Measurements from ENCODE around the gene MON1B. TPM values are rescaled to one million over a fixed set of nuclear protein-coding genes. Genes with fewer than 3 reads are reported as not detected.
"Not testable (repeated sequence)": the region's sequence is repeated elsewhere in the genome, so short reads cannot be mapped to it uniquely, and the experiment has no call there.

Gene MON1B
- total and polyA plus RNA-seq, 7 experiments from 2014 or later, result 30.7 to 87.2 (median 62.3) TPM

- no peak overlapping the region for H3K4me3 Mint-ChIP-seq
- no peak overlapping the region for H3K27ac Mint-ChIP-seq
- POLR2A ChIA-PET, result no interaction called here
- Histone ChIP-seq H3K4me3 (ENCODE audit: low read length) (no peak overlapping the region), H3K4me1 (ENCODE audit: control insufficient read depth in 2 of 2, insufficient read depth in 2 of 2, low read length in 2 of 2) (no peaks in the 10 kb centered on the region), H3K27ac (ENCODE audit: low read depth, low read length) (no peak overlapping the region), H3K36me3 (ENCODE audit: control insufficient read depth in 2 of 3, insufficient read depth in 3 of 3, low read length in 3 of 3) (no peaks in the 10 kb centered on the region), H3K9me3 (ENCODE audit: control insufficient read depth in 2 of 3, low read length in 3 of 3) (no peaks in the 10 kb centered on the region), H3K27me3 (ENCODE audit: control insufficient read depth in 2 of 2, insufficient read depth in 2 of 2, low read length in 2 of 2) (peaks cover 0 to 10% of the 10 kb centered on the region in 2 donors)
- intact Hi-C loops (cut with micrococcal nuclease), result no loop called here
- no peaks in the 10 kb centered on the region for H3K4me1 Mint-ChIP-seq
- CTCF ChIA-PET, result interaction anchor here (0.7 kb wide), 1 partner anchor 70 kb away, joined by 3 read pairs; no protein-coding TSS in a partner anchor
- H3K27me3 Mint-ChIP-seq, result peaks cover 19 to 61% (median 48%) of the 10 kb centered on the region in 5 donors
- no peaks in the 10 kb centered on the region for H3K36me3 Mint-ChIP-seq
- no peaks in the 10 kb centered on the region for H3K9me3 Mint-ChIP-seq
- ATAC-seq (no peak), DNase-seq (no peak)
Measured at GRCh38 chr16:77172951-77173350, 18.0 kb upstream of the MON1B start.

- H3K9me3 ChIP-seq (ENCODE audit: control insufficient read depth in 2 of 3, low read length in 3 of 3), result no peaks in the 10 kb centered on the region
- no peak for DNase-seq
- H3K9me3 Mint-ChIP-seq, result no peaks in the 10 kb centered on the region
- H3K4me3 Mint-ChIP-seq, result no peak overlapping the region
- no peak overlapping the region for H3K27ac Mint-ChIP-seq
- no peak overlapping the region for H3K4me3 ChIP-seq (ENCODE audit: low read length)
- peaks cover 0 to 22% (median 20%) of the 10 kb centered on the region in 5 donors for H3K27me3 Mint-ChIP-seq
- no peaks in the 10 kb centered on the region for H3K36me3 ChIP-seq (ENCODE audit: control insufficient read depth in 2 of 3, insufficient read depth in 3 of 3, low read length in 3 of 3)
- no peaks in the 10 kb centered on the region for H3K4me1 Mint-ChIP-seq
- intact Hi-C loops (cut with micrococcal nuclease), result no loop called here
- ChIA-PET POLR2A (no interaction called here), CTCF (no interaction called here)
- ATAC-seq, result no peak
- no peaks in the 10 kb centered on the region for H3K27me3 ChIP-seq (ENCODE audit: control insufficient read depth in 2 of 2, insufficient read depth in 2 of 2, low read length in 2 of 2)
- H3K36me3 Mint-ChIP-seq, result no peaks in the 10 kb centered on the region
- no peak overlapping the region for H3K27ac ChIP-seq (ENCODE audit: low read depth, low read length)
- no peaks in the 10 kb centered on the region for H3K4me1 ChIP-seq (ENCODE audit: control insufficient read depth in 2 of 2, insufficient read depth in 2 of 2, low read length in 2 of 2)
Measured at GRCh38 chr16:77183137-77183536, 7.9 kb upstream of the MON1B start.

- ATAC-seq; DNase-seq; H3K9me3 ChIP-seq (ENCODE audit: control insufficient read depth in 2 of 3, low read length in 3 of 3); H3K4me3 Mint-ChIP-seq; H3K4me1 ChIP-seq (ENCODE audit: control insufficient read depth in 2 of 2, insufficient read depth in 2 of 2, low read length in 2 of 2); H3K27ac ChIP-seq (ENCODE audit: low read depth, low read length); H3K9me3 Mint-ChIP-seq; H3K27ac Mint-ChIP-seq; H3K36me3 Mint-ChIP-seq; H3K27me3 ChIP-seq (ENCODE audit: control insufficient read depth in 2 of 2, insufficient read depth in 2 of 2, low read length in 2 of 2); CTCF ChIA-PET; H3K36me3 ChIP-seq (ENCODE audit: control insufficient read depth in 2 of 3, insufficient read depth in 3 of 3, low read length in 3 of 3); H3K4me3 ChIP-seq (ENCODE audit: low read length); POLR2A ChIA-PET; intact Hi-C loops (cut with micrococcal nuclease): not testable (repeated sequence)
- Mint-ChIP-seq H3K4me1 (peaks cover 5 to 21% (median 14%) of the 10 kb centered on the region in 7 donors), H3K27me3 (peaks cover 0 to 19% (median 10%) of the 10 kb centered on the region in 5 donors)
Measured at GRCh38 chr16:77186298-77186697, 4.7 kb upstream of the MON1B start.

- Mint-ChIP-seq H3K4me1 (peaks cover 34 to 52% (median 44%) of the 10 kb centered on the region in 7 donors), H3K27me3 (peaks cover 0 to 15% (median 10%) of the 10 kb centered on the region in 5 donors), H3K9me3 (peaks cover 0 to 8% (median 0%) of the 10 kb centered on the region in 11 donors), H3K27ac (peak overlapping the region; percentile 98 to 100 (median 100)), H3K4me3 (peak overlapping the region; percentile 90 to 99 (median 96)), H3K36me3 (peaks cover 9 to 32% (median 22%) of the 10 kb centered on the region in 5 donors)
- Histone ChIP-seq H3K27ac (ENCODE audit: low read depth, low read length) (peak overlapping the region; percentile 86), H3K9me3 (ENCODE audit: control insufficient read depth in 2 of 3, low read length in 3 of 3) (no peaks in the 10 kb centered on the region), H3K4me3 (ENCODE audit: low read length) (peak overlapping the region; percentile 97), H3K27me3 (ENCODE audit: control insufficient read depth in 2 of 2, insufficient read depth in 2 of 2, low read length in 2 of 2) (no peaks in the 10 kb centered on the region), H3K36me3 (ENCODE audit: control insufficient read depth in 2 of 3, insufficient read depth in 3 of 3, low read length in 3 of 3) (peaks cover 0 to 26% (median 1%) of the 10 kb centered on the region in 3 experiments), H3K4me1 (ENCODE audit: control insufficient read depth in 2 of 2, insufficient read depth in 2 of 2, low read length in 2 of 2) (peaks cover 13 to 23% of the 10 kb centered on the region in 2 donors)
- ChIA-PET CTCF (no interaction called here), POLR2A (interaction anchor here (1.2 to 4.6 kb wide), 3 partner anchors 11 to 909 kb away, joined by 3 to 30 read pairs (median 4); partner anchors contain the start of gene WWOX)
- ATAC-seq, result no peak
- no peak for DNase-seq
- intact Hi-C loops (cut with micrococcal nuclease), result loop anchor here (1.0 to 5.0 kb wide), 13 partner anchors 22 to 1757 kb away; partner anchors contain the start of genes KARS1 (in 2 of the 2), NUDT7 (in 2 of the 2), TERF2IP (in 2 of the 2) and TMEM170A (in 2 of the 2)
Measured at GRCh38 chr16:77190190-77190477, 856 bp upstream of the MON1B start.

- Histone ChIP-seq H3K4me3 (ENCODE audit: low read length) (peak overlapping the region; percentile 97), H3K27me3 (ENCODE audit: control insufficient read depth in 2 of 2, insufficient read depth in 2 of 2, low read length in 2 of 2) (no peaks in the 10 kb centered on the region), H3K4me1 (ENCODE audit: control insufficient read depth in 2 of 2, insufficient read depth in 2 of 2, low read length in 2 of 2) (peaks cover 13 to 23% of the 10 kb centered on the region in 2 donors), H3K36me3 (ENCODE audit: control insufficient read depth in 2 of 3, insufficient read depth in 3 of 3, low read length in 3 of 3) (peaks cover 0 to 37% (median 3%) of the 10 kb centered on the region in 3 experiments), H3K27ac (ENCODE audit: low read depth, low read length) (peak overlapping the region; percentile 86), H3K9me3 (ENCODE audit: control insufficient read depth in 2 of 3, low read length in 3 of 3) (no peaks in the 10 kb centered on the region)
- peak in 3 of 9 donors; percentile 9 to 49 (median 32) for DNase-seq
- peaks cover 0 to 8% (median 0%) of the 10 kb centered on the region in 11 donors for H3K9me3 Mint-ChIP-seq
- peaks cover 0 to 8% (median 0%) of the 10 kb centered on the region in 5 donors for H3K27me3 Mint-ChIP-seq
- peaks cover 39 to 59% (median 48%) of the 10 kb centered on the region in 7 donors for H3K4me1 Mint-ChIP-seq
- intact Hi-C loops (cut with micrococcal nuclease), result loop anchor here (1.0 to 5.0 kb wide), 7 partner anchors 45 to 1729 kb away; partner anchors contain the start of genes TMEM170A (in 2 of the 2), TMEM231 (in 2 of the 2) and GABARAPL2 (in 1 of the 2)
- ATAC-seq, result no peak
- H3K27ac Mint-ChIP-seq, result peak overlapping the region; percentile 98 to 100 (median 100)
- H3K36me3 Mint-ChIP-seq, result peaks cover 13 to 36% (median 25%) of the 10 kb centered on the region in 5 donors
- ChIA-PET POLR2A (interaction anchor here (0.5 to 4.6 kb wide), 6 partner anchors 9 to 1758 kb away, joined by 3 to 30 read pairs (median 4); partner anchors contain the start of genes CFDP1, KARS1, TERF2IP and WWOX), CTCF (no interaction called here)
- H3K4me3 Mint-ChIP-seq, result peak overlapping the region; percentile 90 to 99 (median 96)
Measured at GRCh38 chr16:77191259-77191969, 424 bp downstream of the MON1B start.

GRCh38 chr16:77193377-77193776, 2.4 kb downstream of the MON1B start:
- Mint-ChIP-seq H3K27ac (peak overlapping the region in 6 of 9 donors; percentile 10 to 100 (median 100)), H3K36me3 (peaks cover 16 to 46% (median 39%) of the 10 kb centered on the region in 5 donors)
- intact Hi-C loops (cut with micrococcal nuclease), result loop anchor here in 1 of 2 donors (5.0 kb wide), 1 partner anchor 1731 kb away; the partner anchor contains the start of gene TMEM170A

More at GRCh38 chr16:77193377-77193776, 2.4 kb downstream of the MON1B start:
- Histone ChIP-seq H3K27me3 (ENCODE audit: control insufficient read depth in 2 of 2, insufficient read depth in 2 of 2, low read length in 2 of 2) (no peaks in the 10 kb centered on the region), H3K27ac (ENCODE audit: low read depth, low read length) (no peak overlapping the region), H3K36me3 (ENCODE audit: control insufficient read depth in 2 of 3, insufficient read depth in 3 of 3, low read length in 3 of 3) (peaks cover 0 to 57% (median 7%) of the 10 kb centered on the region in 3 experiments), H3K9me3 (ENCODE audit: control insufficient read depth in 2 of 3, low read length in 3 of 3) (no peaks in the 10 kb centered on the region), H3K4me3 (ENCODE audit: low read length) (no peak overlapping the region), H3K4me1 (ENCODE audit: control insufficient read depth in 2 of 2, insufficient read depth in 2 of 2, low read length in 2 of 2) (peaks cover 13 to 23% of the 10 kb centered on the region in 2 donors)
- peaks cover 39 to 59% (median 47%) of the 10 kb centered on the region in 7 donors for H3K4me1 Mint-ChIP-seq
- no peak for ATAC-seq
- peaks cover 0 to 2% (median 0%) of the 10 kb centered on the region in 5 donors for H3K27me3 Mint-ChIP-seq
- POLR2A ChIA-PET, result interaction anchor here (1.5 kb wide), 1 partner anchor 19 kb away, joined by 5 read pairs; no protein-coding TSS in a partner anchor
- CTCF ChIA-PET, result no interaction called here
- no peak for DNase-seq
- H3K4me3 Mint-ChIP-seq, result peak overlapping the region; percentile 90 to 99 (median 96)
- H3K9me3 Mint-ChIP-seq, result peaks cover 0 to 8% (median 0%) of the 10 kb centered on the region in 11 donors

Data from naive thymus-derived CD4-positive, alpha-beta T cell (primary cell).